PC-9 (cell line): ENCODE results near the gene TOMM20.

ENCODE experiments used
- CTCF ChIP-seq: fragments of 200-600 bp; sonication (generic); conservative IDR thresholded peaks from 2 replicates; pipeline ENCODE4 v1.6.1; 2017; ENCODE audit warnings: mixed run types, antibody characterized with exemption, mild to moderate bottlenecking, moderate library complexity
- EZH2 ChIP-seq: fragments of 200-600 bp; sonication (generic); IDR thresholded peaks from 2 replicates; pipeline ENCODE4 v1.8.0; 2017; ENCODE audit warnings: antibody characterized with exemption, low read depth

GRCh38 chr1:235067396-235068157 is 61.1 kb downstream of the TOMM20 start:
- no peak for TF ChIP-seq CTCF
- no peak for TF ChIP-seq EZH2
